Urinary bladder (tissue), 4 donors: ENCODE results near the gene HAUS5. TPM values are rescaled to one million over a fixed set of nuclear protein-coding genes. Genes with fewer than 3 reads are reported as not detected.
"Not testable (repeated sequence)": the region's sequence is repeated elsewhere in the genome, so short reads cannot be mapped to it uniquely, and the experiment has no call there.

ENCODE experiments used
- DNase-seq: peaks from one replicate; pipeline ENCODE4 v3.0.0-alpha.2; 2015; ENCODE audit errors: extremely low spot score
- H3K27ac ChIP-seq: one replicate; pipeline ENCODE4 v1.5.1; 2013; ENCODE audit warnings: low read depth, mild to moderate bottlenecking, moderate library complexity
- H3K36me3 ChIP-seq: one replicate; pipeline ENCODE4 v1.6.1; 2013; ENCODE audit warnings: mild to moderate bottlenecking, moderate library complexity; ENCODE audit not compliant: insufficient read depth
- H3K4me1 ChIP-seq: one replicate; pipeline ENCODE4 v1.6.1; 2013; ENCODE audit warnings: mild to moderate bottlenecking, moderate library complexity; ENCODE audit not compliant: insufficient read depth
- H3K4me3 ChIP-seq: one replicate; pipeline ENCODE4 v1.5.1; 2013; ENCODE audit warnings: low read depth, low read length
- WGBS: extraction: QIAGEN DNeasy Blood & Tissue Kit; methylation state at CpG from one replicate; pipeline ENCODE4 v1.1.7; 2013; 5-methylcytosine and 5-hydroxymethylcytosine counted together
- polyA plus RNA-seq: library from polyadenylated mRNA; stranded (reverse); fragments of 200-250 nt; gene quantifications from one replicate; pipeline ENCODE4 v1.2.3, GENCODE V29; 2013
- total RNA-seq: library from RNA; depleted of rRNA; stranded (reverse); fragments of >200 nt; gene quantifications from one replicate; pipeline ENCODE4 v1.2.3, GENCODE V29; 2014
- donor health status: healthy with polysubstance abuse.
- donor health status: healthy.

Gene HAUS5
- total and polyA plus RNA-seq, 2 donors: 6.3 to 8.8 TPM

DNA sequence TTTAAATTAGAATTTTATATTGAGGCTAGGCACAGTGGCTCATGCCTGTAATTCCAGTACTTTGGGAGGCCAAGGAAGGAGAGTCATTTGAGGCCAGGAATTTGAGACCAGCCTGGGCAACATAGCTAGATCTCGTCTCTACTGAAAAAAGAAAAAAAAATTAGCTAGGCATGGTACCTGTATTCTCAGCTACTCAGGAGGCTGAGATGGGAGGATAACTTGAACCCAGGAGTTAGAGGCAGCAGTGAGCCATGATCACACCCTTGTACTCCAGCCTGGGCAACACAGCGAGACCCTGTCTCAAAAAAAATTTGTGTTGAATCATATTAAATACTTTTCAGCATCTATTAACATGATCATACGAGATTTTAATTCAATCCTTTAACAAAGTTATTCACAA is 21.7 kb upstream of the HAUS5 start:
- H3K4me3 ChIP-seq: no peak overlapping the region
- no peaks in the 10 kb centered on the region for H3K4me1 ChIP-seq
- no peaks in the 10 kb centered on the region for H3K36me3 ChIP-seq
- 83% methylated on average over 3 of the region's 3 CpGs for WGBS
- H3K27ac ChIP-seq: no peak overlapping the region
- no peak for DNase-seq

DNA sequence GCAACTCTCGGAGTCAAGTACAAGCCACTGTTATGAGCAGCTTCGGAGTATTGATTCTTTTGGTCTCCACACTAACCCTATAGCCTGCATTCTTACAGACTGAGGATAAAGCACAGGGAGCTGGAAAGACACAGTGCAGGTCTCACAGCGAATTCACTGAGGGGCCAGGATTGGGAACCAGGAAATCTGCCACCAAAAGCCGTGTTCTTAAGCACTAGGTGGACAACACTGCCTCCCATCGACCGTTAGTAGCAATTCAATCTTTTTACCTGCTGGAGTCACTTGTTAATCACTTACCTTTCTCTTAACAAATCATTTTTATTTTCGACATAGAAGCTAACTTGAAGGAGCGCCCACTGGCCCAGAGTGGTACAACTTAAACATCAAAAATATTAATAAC is 20.3 kb upstream of the HAUS5 start:
- DNase-seq: no peak
- Histone ChIP-seq H3K27ac (no peak overlapping the region), H3K36me3 (no peaks in the 10 kb centered on the region), H3K4me3 (no peak overlapping the region), H3K4me1 (no peaks in the 10 kb centered on the region)
- WGBS: 21% methylated on average over 8 of the region's 8 CpGs

DNA sequence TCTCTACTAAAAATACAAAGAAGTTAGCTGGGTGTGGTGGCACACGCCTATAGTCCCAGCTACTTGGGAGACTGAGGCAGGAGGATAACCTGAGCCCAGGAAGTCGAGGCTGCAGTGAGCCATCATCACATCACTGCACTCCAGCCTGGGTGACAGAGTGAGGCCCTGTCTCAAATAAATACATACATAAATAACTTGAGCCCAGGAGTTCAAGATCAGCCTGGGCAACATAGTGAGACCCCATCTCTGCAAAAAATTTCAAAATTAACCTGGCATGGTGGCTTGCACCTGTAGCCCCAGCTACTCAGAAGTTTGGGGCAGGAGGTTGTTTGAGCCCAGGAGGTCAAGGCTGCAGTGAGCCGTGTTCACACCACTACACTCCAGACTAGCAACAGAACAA is 17.5 kb upstream of the HAUS5 start:
- H3K4me3 ChIP-seq, H3K4me1 ChIP-seq, H3K27ac ChIP-seq, H3K36me3 ChIP-seq, DNase-seq: not testable (repeated sequence)
- 78% methylated on average over 3 of the region's 3 CpGs for WGBS

DNA sequence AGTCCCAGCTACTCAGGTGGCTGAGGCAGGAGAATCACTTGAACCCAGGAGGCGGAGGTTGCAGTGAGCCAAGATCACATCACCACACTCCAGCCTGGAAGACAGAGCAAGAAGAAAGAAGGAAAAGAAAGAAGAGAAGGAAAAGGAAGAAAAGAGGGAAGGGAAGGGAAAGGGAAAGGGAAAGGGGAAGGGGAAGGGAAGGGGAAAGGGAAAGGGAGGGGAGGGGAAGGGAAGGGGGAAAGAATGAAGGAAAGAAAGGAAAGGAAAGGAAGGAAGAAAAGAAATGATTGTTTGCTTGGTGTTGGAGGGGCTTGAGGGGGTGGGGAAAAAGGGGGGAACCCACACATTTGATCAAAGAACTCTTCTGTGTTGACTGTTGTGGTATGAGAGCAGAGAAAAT is 16.6 kb upstream of the HAUS5 start:
- H3K27ac ChIP-seq: no peak overlapping the region
- no peak overlapping the region for H3K4me3 ChIP-seq
- DNase-seq: no peak
- WGBS: 98% methylated on average over 1 of the region's 1 CpG
- H3K36me3 ChIP-seq: no peaks in the 10 kb centered on the region
- no peaks in the 10 kb centered on the region for H3K4me1 ChIP-seq

DNA sequence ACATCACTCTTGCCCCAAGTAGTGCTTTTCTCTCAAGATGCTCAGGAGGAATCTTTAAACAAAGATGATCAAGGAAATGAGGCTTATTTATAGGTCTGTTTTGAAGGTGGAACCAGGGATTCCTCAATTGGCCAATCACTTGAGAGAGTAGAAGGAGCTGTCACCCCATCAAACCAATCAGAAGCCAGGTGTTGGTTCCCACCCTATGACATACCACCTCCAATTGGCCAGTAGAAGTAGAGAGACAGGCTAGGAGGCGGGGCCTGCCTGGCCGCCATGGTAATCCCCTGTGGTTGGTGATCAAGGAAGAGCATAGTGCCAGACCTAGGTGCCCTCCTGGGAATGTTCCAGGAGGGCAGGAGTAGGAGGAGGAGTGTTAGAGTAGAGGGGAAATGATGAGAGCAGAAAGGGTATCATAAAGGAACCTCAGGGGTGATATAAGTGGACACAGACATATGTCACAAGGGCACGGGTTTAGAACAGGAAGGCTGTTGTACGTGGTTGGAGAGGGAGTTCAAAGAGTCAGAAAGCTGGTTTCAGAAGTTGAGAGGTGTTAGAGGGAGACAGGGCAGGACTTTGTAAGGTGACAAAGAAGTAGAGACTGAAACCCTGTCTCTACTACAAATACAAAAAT is 16.1 kb upstream of the HAUS5 start:
- DNase-seq: no peak
- H3K4me3 ChIP-seq: no peak overlapping the region
- WGBS: 65% methylated on average over 4 of the region's 4 CpGs

DNA sequence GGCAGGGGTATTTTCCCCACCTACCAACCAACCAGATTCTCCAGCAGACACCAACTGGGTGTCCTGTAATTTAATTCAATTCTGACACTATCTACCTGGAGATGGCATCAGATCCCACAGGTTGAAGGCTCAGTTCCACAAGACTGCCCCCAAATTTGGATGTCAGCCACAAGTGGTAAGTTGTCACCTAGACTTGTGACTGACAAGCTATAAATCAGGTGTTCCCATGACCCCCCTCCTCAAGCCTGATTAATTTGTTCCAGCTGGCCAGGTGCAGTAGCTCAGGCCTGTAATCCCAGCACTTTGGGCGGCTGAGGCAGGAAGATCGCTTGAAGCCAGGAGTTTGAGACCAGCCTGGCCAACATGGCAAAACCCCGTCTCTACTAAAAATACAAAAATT is 10.6 kb upstream of the HAUS5 start:
- Histone ChIP-seq H3K27ac (no peak overlapping the region), H3K36me3 (no peaks in the 10 kb centered on the region), H3K4me3 (no peak overlapping the region), H3K4me1 (no peaks in the 10 kb centered on the region)
- WGBS: 77% methylated on average over 3 of the region's 3 CpGs
- DNase-seq: no peak

More for the DNA sequence above, 16.1 kb upstream of the HAUS5 start:
- Histone ChIP-seq H3K36me3 (no peaks in the 10 kb centered on the region), H3K27ac (no peak overlapping the region), H3K4me1 (no peaks in the 10 kb centered on the region)

DNA sequence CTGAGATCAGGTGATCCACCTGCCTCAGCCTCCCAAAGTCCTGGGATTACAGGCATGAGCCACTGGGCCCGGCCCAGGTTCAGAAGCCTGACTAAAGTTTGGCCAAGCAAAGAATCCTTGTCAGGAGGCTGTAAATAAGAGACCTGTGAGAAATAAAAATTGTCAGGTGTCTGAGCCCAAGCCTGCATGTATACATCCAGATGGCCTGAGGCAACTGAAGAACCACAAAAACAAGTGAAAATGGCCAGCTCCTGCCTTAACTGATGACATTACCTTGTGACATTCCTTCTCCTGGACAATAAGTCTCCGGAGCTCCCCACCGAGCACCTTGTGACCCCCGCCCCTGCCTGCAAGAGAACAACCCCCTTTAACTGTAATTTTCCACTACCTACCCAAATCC is 8.1 kb upstream of the HAUS5 start:
- WGBS: 82% methylated on average over 4 of the region's 4 CpGs
- not testable (repeated sequence) for DNase-seq, H3K27ac ChIP-seq, H3K36me3 ChIP-seq, H3K4me1 ChIP-seq, H3K4me3 ChIP-seq

DNA sequence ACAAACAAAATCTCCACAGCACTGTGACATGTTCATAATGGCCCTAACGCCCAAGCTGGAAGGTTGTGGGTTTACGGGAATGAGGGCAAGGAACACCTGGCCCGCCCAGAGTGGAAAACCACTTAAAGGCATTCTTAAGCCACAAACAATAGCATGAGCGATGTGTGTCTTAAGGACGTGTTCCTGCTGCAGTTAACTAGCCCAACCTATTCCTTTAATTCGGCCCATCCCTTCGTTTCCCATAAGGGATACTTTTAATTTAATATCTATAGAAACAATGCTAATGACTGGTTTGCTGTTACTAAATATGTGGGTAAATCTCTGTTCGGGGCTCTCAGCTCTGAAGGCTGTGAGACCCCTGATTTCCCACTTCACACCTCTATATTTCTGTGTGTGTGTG is 5.4 kb upstream of the HAUS5 start:
- not testable (repeated sequence) for H3K4me3 ChIP-seq, H3K36me3 ChIP-seq

DNA sequence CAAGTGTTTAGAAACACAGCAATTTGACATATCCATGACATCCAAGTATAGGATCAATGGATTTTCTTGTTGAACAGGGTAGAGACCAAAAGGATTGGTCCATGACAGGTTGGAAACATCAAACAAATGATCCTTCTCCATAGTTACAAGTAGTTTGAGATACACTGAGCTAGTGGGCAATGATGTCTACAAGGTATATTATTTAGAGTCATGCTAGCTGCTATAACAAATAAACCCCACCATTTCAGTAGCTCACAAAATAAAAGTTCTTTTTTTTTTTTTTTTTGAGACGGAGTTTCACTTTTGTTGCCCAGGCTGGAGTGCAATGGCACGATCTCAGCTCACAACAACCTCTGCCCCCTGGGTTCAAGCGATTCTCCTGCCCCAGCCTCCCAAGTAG is 4.9 kb upstream of the HAUS5 start:
- no peak overlapping the region for H3K4me3 ChIP-seq
- no peak for DNase-seq
- 74% methylated on average over 3 of the region's 3 CpGs for WGBS

More for the DNA sequence above, 5.4 kb upstream of the HAUS5 start:
- H3K27ac ChIP-seq, H3K4me1 ChIP-seq, DNase-seq: not testable (repeated sequence)
- WGBS: 87% methylated on average over 8 of the region's 8 CpGs

DNA sequence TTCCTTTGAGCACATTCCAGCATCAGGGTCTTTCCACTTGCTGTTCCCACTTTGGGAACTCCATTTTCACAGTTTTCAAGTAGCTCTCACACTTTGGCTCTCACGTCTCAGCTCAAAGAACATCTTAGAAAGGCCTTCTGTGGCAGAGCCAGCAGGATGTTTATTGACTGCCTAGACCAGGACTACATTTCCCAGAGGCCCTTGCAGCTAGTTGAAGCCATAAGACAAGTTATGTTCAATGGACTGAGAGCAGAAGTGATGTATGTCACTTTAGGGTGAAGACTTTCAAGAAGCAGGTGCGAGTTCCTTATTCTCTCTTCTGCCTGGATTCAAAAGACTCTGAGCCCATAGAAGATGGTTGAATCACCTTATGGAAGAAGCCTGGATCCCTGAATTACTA is 4.3 kb upstream of the HAUS5 start:
- H3K4me3 ChIP-seq: no peak overlapping the region
- H3K4me1 ChIP-seq: no peaks in the 10 kb centered on the region
- no peak for DNase-seq
- no peak overlapping the region for H3K27ac ChIP-seq
- no peaks in the 10 kb centered on the region for H3K36me3 ChIP-seq
- 75% methylated on average over 2 of the region's 2 CpGs for WGBS

More for the DNA sequence above, 4.9 kb upstream of the HAUS5 start:
- Histone ChIP-seq H3K27ac (no peak overlapping the region), H3K36me3 (no peaks in the 10 kb centered on the region), H3K4me1 (no peaks in the 10 kb centered on the region)

DNA sequence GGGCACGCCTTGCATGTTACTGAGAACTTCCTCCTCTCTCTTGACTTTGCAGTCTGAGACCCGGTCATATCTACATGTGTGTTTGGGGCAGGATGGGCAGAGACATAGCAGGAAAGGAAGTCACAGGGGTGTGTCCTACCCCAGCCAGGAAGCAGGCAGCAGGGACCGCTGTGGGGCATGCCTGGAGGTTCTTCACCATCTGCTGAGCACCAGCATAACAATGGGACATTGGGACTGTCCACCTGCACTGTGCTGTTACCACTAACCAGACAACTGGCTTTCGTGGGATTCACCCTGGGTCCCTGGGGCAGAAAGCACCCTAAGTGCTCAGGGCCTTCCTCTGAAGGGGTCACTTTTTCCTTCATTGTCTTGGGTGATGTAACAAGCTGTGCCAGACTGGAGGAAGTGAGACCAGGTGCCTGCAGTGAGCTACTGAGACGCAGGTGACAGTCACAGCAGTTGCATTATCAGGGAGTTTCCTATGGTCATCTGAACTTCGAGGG is 2.6 kb upstream of the HAUS5 start:
- 67% methylated on average over 6 of the region's 6 CpGs for WGBS
- Histone ChIP-seq H3K36me3 (no peaks in the 10 kb centered on the region), H3K4me1 (no peaks in the 10 kb centered on the region), H3K27ac (no peak overlapping the region), H3K4me3 (no peak overlapping the region)
- no peak for DNase-seq

DNA sequence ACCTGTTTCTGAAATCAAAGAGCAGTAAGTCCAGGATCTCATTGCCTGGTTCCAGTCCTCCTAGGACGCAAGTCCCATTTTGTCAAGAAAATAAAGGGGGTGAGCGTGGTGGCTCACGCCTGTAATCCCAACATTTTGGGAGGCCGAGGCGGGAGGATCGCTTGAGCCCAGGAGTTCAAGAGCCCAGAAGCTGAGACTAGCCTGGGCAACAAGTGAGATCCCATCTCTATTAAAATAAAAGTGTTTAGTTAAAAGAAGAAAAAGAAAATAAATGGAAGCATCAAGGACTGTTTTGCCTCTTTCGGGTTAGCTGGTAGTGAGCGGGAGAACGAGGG is 344 bp upstream of the HAUS5 start:
- H3K4me3 ChIP-seq: peak overlapping the region; percentile 51
- no peak overlapping the region for H3K27ac ChIP-seq
- 32% methylated on average over 9 of the region's 9 CpGs for WGBS
- no peaks in the 10 kb centered on the region for H3K4me1 ChIP-seq
- no peaks in the 10 kb centered on the region for H3K36me3 ChIP-seq
- no peak for DNase-seq

DNA sequence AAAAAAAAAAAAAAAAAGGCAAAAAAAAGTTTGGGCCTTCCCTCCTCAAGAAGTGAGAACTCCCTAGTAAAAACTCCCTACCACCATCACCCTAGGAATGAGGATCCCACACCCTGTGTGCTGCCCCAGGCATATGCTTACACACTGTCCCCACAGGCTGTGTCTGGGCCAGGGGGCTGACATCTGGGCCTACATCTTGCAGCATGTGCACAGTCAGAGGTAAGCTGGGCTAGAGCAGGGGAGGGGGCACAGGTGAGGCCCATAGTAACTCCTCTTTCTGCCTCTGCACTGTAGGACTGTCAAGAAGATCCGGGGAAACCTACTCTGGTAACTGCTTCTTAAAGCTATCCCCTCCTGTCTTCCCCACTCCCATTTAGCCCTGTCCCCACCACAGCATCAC is 1.0 kb downstream of the HAUS5 start:
- 87% methylated on average over 1 of the region's 1 CpG for WGBS
- Histone ChIP-seq H3K27ac (no peak overlapping the region), H3K4me1 (no peaks in the 10 kb centered on the region), H3K4me3 (no peak overlapping the region), H3K36me3 (no peaks in the 10 kb centered on the region)
- no peak for DNase-seq

DNA sequence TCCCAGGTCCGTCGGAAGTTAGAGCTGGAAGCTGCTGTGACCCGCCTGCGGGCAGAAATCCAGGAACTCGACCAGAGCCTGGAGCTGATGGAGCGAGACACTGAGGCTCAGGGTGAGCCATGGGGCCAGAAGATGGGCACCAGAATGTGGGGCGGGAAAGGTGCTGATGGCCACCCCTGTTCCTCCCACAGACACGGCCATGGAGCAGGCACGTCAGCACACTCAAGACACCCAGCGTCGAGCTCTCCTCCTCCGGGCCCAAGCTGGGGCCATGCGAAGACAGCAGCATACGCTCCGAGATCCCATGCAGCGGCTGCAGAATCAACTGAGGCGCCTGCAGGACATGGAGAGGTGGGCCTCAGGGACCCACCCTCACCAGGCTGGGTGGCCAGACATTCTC is 2.5 kb downstream of the HAUS5 start:
- 92% methylated on average over 17 of the region's 17 CpGs for WGBS
- no peak for DNase-seq
- H3K4me1 ChIP-seq: no peaks in the 10 kb centered on the region
- no peak overlapping the region for H3K4me3 ChIP-seq
- no peaks in the 10 kb centered on the region for H3K36me3 ChIP-seq
- no peak overlapping the region for H3K27ac ChIP-seq

DNA sequence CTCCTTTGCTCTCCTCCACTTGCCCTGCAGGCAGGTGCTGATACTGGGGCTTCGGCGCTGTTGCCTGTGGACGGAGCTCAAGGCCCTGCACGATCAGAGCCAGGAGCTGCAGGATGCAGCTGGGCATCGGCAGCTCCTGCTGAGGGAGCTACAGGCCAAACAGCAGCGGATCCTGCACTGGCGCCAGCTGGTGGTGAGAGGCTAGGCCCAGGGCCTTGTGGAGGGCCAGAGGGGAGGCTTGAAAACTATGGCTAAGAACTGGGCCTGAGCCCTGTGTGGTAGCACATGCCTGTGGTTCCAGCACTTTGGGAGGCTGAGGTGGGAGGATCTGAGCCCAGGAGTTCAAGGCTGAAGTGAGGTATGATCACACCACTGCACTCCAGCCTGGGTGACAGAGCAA is 6.3 kb downstream of the HAUS5 start:
- 76% methylated on average over 7 of the region's 7 CpGs for WGBS
- Histone ChIP-seq H3K4me3 (no peak overlapping the region), H3K27ac (no peak overlapping the region), H3K4me1 (no peaks in the 10 kb centered on the region), H3K36me3 (no peaks in the 10 kb centered on the region)
- no peak for DNase-seq
